IPS DF 6.9 (cell line): ENCODE data around the gene ZNF536.

Source experiments
- DNase-seq: peaks from one replicate; pipeline ENCODE4 v3.0.0-alpha.2; 2013; ENCODE audit warnings: low read depth, low spot score
- H3K27ac ChIP-seq: one replicate; pipeline ENCODE4 v1.5.1; 2013; ENCODE audit warnings: low read length, control low read depth
- H3K27me3 ChIP-seq: 2 replicates; pipeline ENCODE4 v1.6.1; 2013; ENCODE audit warnings: mild to moderate bottlenecking, low read length; ENCODE audit not compliant: control insufficient read depth, insufficient read depth
- H3K36me3 ChIP-seq: 2 replicates; pipeline ENCODE4 v1.6.1; 2013; ENCODE audit warnings: low read length; ENCODE audit not compliant: control insufficient read depth, insufficient read depth
- H3K4me1 ChIP-seq: 2 replicates; pipeline ENCODE4 v1.6.1; 2013; ENCODE audit warnings: low read length; ENCODE audit not compliant: control insufficient read depth, insufficient read depth
- H3K4me3 ChIP-seq: 2 replicates; pipeline ENCODE4 v1.5.1; 2013; ENCODE audit warnings: mild to moderate bottlenecking, low read length
- H3K9me3 ChIP-seq: 2 replicates; pipeline ENCODE4 v1.6.1; 2013; ENCODE audit warnings: low read length, inconsistent platforms; ENCODE audit not compliant: control insufficient read depth, insufficient read depth
- WGBS: extraction: QIAGEN DNeasy Blood & Tissue Kit; methylation state at CpG from one replicate; pipeline ENCODE4 v1.1.7; 2013; ENCODE audit warnings: mixed read lengths, missing lambda C conversion rate; ENCODE audit not compliant: insufficient read length, insufficient coverage; 5-methylcytosine and 5-hydroxymethylcytosine counted together

ZNF536 gene

GRCh38 chr19:30596813-30597399 lies 224.7 kb downstream of the ZNF536 start:
- H3K36me3 ChIP-seq = no peaks in the 10 kb centered on the region
- no peaks in the 10 kb centered on the region for H3K9me3 ChIP-seq
- H3K4me3 ChIP-seq = no peak overlapping the region
- no peak overlapping the region for H3K27ac ChIP-seq
- H3K27me3 ChIP-seq = no peaks in the 10 kb centered on the region
- peaks cover 11% of the 10 kb centered on the region for H3K4me1 ChIP-seq
- peak; percentile 35 for DNase-seq
- WGBS = no CpG with 5 or more reads among the region's 9 CpGs

GRCh38 chr19:30598688-30599087 lies 226.5 kb downstream of the ZNF536 start:
- H3K9me3 ChIP-seq = no peaks in the 10 kb centered on the region
- no peak overlapping the region for H3K27ac ChIP-seq
- H3K36me3 ChIP-seq = no peaks in the 10 kb centered on the region
- DNase-seq = no peak
- peaks cover 11% of the 10 kb centered on the region for H3K4me1 ChIP-seq
- no peak overlapping the region for H3K4me3 ChIP-seq
- no peaks in the 10 kb centered on the region for H3K27me3 ChIP-seq

GRCh38 chr19:30602661-30603350 lies 230.6 kb downstream of the ZNF536 start:
- Histone ChIP-seq H3K36me3 (no peaks in the 10 kb centered on the region), H3K4me1 (no peaks in the 10 kb centered on the region), H3K9me3 (no peaks in the 10 kb centered on the region), H3K27me3 (no peaks in the 10 kb centered on the region), H3K4me3 (no peak overlapping the region), H3K27ac (no peak overlapping the region)
- no peak for DNase-seq
- WGBS = no CpG with 5 or more reads among the region's 10 CpGs

- Histone ChIP-seq H3K4me3 (no peak overlapping the region), H3K9me3 (no peaks in the 10 kb centered on the region), H3K36me3 (no peaks in the 10 kb centered on the region), H3K27me3 (no peaks in the 10 kb centered on the region), H3K27ac (no peak overlapping the region), H3K4me1 (no peaks in the 10 kb centered on the region)
- no peak for DNase-seq
- WGBS = no CpG with 5 or more reads among the region's 6 CpGs
Observed at GRCh38 chr19:30604657-30605056, 232.5 kb downstream of the ZNF536 start.

GRCh38 chr19:30605333-30605732 lies 233.1 kb downstream of the ZNF536 start:
- no peaks in the 10 kb centered on the region for H3K9me3 ChIP-seq
- no peak overlapping the region for H3K27ac ChIP-seq
- no CpG with 5 or more reads among the region's 3 CpGs for WGBS
- no peaks in the 10 kb centered on the region for H3K27me3 ChIP-seq
- no peak overlapping the region for H3K4me3 ChIP-seq
- DNase-seq = no peak
- no peaks in the 10 kb centered on the region for H3K36me3 ChIP-seq
- H3K4me1 ChIP-seq = no peaks in the 10 kb centered on the region

- WGBS = no CpG with 5 or more reads among the region's 8 CpGs
- no peaks in the 10 kb centered on the region for H3K4me1 ChIP-seq
- H3K9me3 ChIP-seq = no peaks in the 10 kb centered on the region
- no peak overlapping the region for H3K27ac ChIP-seq
- no peak for DNase-seq
- no peaks in the 10 kb centered on the region for H3K36me3 ChIP-seq
- H3K27me3 ChIP-seq = no peaks in the 10 kb centered on the region
- H3K4me3 ChIP-seq = no peak overlapping the region
Observed at GRCh38 chr19:30606114-30607050, 234.2 kb downstream of the ZNF536 start.
